Stimulated activated CD8-positive, alpha-beta memory T cell treated with anti-CD3 and anti-CD28 coated beads, Interleukin-15, amount 100 ng/mL, for 4 hours (primary cell): ENCODE results near the gene USP43.
"Not testable (repeated sequence)": the region's sequence is repeated elsewhere in the genome, so short reads cannot be mapped to it uniquely, and the experiment has no call there.

Experiments
- DNase-seq, 2 donors: peaks; one replicate each; pipeline ENCODE4 v3.0.0-alpha.2; 2020; ENCODE audit warnings: low read depth in 2 of 2

The USP43 gene

DNA sequence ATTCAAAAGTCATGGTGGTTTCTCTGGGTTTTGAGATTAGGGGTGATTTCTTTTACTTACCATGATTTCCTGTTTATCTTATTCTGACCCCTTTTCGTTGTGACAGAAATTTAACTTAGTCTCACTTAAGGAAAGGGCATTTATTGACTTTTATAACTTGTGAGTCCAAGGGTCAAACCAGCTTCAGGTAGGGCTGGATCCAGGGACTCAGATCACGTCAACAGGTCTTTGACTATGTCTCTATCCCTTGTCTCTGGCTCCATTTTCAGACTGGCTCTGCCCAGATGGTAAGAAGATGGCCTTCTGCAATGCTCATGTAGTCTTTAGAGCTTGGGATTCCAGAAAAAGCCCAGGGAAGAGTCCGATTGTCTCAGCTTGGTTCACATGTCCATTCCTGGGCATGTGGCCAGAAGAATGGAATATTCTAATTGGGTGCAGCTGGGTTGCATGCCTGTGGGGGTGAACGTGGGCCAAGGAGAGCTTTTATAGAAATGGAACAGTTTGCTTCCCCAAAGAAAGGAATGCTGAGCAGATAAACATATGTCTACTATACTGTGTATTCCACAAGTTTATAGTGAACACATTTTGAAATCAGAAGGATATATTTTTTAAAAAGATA lies 13.4 kb downstream of the USP43 start:
- no peak for DNase-seq

- DNase-seq = no peak
Measured at GRCh38 chr17:9661027-9661426, 15.7 kb downstream of the USP43 start.

GRCh38 chr17:9663511-9663910 lies 18.2 kb downstream of the USP43 start:
- not testable (repeated sequence) for DNase-seq

DNA sequence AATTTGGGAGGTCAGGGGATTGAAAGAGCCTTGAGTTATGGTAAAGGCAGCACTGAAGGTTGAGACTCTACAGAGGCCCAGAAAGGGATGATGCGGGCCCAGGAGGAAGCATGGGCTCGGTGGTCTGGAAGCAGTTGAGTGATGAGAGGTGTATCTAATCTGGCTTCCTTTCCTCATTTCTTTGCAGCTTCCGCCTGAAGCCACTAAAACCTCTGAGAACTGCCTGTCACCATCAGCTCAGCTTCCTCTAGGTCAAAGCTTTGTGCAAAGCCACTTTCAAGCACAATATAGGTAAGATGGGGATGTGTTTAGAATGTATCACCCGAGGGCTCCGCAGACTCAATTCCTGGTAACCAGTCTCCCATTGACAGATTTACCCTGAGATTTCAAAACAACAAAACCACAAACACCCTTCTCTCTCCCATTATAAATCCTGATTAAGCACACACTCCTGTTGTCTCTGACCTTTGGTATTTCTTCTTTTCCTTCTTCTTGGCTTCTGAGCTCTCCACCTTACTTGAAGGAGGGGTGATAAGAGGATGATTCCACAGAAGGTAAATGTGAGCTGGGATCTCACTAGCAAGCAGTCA lies 21.2 kb downstream of the USP43 start:
- DNase-seq = no peak

DNA sequence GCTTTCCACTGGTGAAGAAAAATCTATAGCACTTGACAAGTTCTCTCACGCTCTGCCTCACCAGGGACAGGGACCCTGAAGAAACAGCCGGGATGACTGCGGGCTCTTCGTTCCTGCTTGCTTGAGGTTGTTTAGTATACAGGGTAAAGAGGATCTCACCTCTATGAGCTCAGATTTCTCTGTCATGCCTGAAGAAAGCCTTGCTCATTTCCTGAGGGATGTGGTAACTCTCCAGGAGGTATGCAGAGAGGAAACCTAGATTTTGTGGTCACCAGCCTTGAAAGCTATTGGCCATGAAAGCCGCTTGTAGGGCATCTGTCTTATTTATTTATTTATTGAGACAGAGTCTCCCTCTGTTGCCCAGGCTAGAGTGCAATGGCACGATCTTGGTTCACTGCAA lies 23.2 kb downstream of the USP43 start:
- DNase-seq = no peak

- DNase-seq = no peak
Measured at GRCh38 chr17:9669551-9670008, 24.3 kb downstream of the USP43 start.

DNA sequence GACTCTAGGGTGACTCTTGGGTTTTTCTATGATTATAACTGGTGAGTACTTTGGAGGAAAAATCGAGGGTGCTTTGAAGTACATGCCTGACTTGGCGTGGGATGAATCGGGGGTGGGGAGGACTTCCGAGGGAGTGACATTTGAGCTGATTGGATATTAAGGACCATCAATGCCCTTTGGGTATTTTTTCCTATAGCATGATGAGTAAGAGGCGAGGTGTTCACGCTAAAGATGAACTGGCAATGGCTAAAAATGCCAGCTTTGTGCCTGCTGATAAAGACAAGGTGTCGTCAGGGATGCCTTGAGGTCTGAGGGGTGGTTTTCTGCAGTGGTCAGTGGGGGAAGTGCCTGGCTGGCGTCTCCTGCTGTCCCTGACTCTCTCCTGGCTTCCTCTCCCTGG lies 25.3 kb downstream of the USP43 start:
- DNase-seq = no peak

- no peak for DNase-seq
Measured at GRCh38 chr17:9671559-9671958, 26.2 kb downstream of the USP43 start.

DNA sequence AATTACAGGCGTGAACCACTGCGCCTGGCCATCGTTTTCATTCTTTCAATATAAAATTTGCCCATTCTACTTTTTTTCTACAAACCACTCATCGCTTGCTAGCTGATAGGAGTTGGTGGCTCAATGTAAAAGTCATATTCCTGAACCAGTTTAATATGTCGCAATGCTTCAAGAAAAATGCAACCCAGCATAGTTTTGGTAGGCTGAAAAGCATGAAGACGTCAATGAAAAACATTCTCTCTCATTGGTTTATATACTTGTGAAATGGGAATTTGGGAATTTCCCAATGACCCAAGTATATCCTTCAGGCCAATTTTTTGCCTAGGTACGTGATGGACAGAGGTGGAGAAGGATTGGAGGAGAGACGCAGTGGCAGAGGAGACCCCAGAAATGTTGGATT lies 26.9 kb downstream of the USP43 start:
- no peak for DNase-seq

DNA sequence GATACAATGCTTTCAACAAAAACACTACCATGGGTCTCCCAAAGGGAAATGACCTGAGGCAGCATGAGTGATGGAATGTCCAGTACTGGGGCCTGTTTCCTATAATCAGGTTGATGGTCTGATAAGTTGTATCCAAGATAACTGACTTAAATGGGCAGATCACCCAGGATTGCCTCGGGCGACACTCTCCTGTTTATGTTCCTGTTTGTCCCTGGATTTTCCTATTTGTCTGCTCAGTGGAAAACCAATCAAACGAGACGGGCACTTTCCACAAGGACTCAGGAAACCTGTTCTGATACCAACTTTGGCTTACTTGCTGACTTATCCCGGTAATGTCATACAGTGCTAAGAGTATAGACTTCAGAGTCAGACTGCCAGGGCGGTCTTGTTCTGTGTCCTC lies 27.4 kb downstream of the USP43 start:
- DNase-seq = no peak

DNA sequence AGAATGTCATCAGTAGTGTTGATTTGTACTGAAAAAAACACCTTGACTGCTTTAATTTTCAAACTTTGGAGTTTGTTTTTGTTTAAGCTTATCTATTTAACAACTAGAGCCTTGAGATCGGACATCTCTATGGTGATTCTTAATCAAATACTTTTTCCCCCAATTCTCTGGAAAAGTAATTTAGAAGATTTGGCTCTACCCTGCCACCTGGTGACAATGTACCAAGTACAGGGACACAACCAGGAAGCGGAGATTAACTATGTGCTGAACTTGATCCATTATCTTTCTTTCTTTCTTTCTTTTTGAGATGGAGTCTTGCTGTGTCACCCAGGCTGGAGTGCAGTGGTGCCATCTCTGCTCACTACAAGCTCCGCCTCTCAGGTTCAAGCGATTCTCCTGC lies 30.8 kb downstream of the USP43 start:
- DNase-seq = no peak

- DNase-seq = no peak
Measured at GRCh38 chr17:9676820-9677310, 31.5 kb downstream of the USP43 start.

DNA sequence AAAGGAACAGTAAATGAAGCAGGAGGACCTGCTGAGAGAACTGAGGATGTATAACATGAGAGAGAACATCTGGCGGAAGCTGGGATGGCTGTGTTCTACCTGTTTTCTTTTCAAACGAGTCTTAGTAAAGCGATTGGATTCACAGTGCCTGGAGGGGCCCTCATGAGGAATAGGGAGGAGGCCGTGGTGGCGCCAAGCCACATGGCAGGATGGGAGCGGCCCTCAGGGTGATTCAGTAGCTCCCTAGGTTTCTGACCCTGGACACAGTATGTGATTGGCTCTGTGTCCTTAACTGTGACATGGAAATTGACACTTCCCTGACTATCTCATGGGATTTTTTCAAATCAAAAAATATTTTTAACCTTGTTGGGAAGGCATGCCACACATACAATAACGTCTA lies 32.1 kb downstream of the USP43 start:
- no peak for DNase-seq

- no peak for DNase-seq
Measured at GRCh38 chr17:9677896-9678295, 32.6 kb downstream of the USP43 start.

- DNase-seq = no peak
Measured at GRCh38 chr17:9684955-9685621, 39.8 kb downstream of the USP43 start.

- no peak for DNase-seq
Measured at GRCh38 chr17:9693755-9694154, 48.4 kb downstream of the USP43 start.

DNA sequence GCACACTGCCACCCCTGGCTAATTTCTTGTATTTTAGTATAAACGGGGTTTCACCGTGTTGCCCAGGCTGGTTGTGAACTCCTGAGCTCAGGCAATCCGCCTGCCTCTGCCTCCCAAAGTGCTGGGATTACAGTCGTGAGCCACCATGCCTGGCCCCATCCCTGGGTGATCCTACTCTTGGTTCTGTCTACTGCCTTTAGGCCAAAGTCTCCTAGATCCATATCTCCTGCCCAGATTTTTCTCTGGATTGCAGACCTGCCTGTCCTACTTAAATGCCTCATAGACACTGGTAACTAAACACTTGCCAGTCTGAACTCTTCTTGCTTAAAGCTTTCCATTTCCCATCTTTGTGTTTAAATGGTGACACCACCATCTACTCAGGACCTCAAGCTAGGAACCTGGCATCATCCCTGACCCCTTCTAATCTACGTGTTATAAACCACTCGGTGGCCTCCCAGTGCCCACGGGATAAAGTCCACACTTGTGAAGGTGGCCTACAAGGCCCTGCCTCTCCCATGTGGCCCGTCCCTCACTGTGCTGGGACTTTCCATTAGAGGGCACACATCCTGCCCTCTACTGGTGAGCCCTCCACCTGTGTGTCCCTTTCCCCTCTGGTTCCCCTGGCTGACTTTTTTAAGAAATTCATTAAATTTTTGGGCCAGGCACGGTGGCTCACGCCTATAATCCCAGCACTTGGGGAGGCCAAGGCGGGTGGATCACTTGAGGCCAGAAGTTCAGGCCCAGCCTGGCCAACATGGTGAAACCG lies 51.1 kb downstream of the USP43 start:
- DNase-seq = no peak

DNA sequence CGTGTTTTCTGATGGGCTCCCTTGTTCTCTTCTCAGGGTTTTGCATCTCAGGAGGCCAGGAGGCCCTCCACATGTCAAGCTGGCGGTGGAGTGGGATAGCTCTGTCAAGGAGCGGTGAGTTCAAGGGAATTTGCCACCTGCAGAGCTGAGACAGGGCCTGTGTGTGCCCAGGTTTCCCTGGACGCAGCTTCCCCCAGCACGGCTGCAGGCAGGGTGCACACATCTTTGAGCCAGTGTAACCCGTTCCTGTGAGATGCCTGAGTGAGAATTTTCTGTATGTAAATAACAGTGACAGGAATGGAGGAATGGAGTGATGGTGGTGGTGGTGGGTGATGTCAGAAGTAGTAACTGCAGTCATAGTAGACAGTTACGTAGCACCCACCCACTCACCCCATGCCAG lies 54.8 kb downstream of the USP43 start:
- DNase-seq = no peak

GRCh38 chr17:9700754-9701476 lies 55.6 kb downstream of the USP43 start:
- DNase-seq = no peak

DNA sequence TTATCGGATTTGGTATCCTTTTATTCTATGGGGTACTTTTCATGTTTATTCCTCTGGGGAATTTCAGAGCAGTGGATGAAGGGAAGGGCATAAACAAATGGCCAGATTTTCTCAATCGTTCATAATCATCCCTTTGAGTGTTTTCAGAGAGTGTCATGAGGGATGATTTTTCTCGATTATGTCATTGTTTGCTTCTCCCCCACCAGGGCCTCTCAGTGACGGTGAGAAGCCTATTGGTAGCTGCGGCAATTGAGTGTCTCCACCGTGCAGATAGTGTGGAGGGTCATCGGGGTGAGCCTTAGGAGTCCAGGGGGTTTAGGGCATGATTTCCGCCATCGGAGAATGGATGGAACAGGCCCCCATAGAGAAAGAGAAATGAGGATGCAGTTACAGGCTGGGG lies 57.2 kb downstream of the USP43 start:
- DNase-seq = no peak

GRCh38 chr17:9702914-9703780 lies 57.8 kb downstream of the USP43 start:
- DNase-seq = no peak
